Activated T-cell treated with anti-CD3 and anti-CD28 coated beads, Interleukin-2, amount 50 U/mL, for 24 hours (primary cell): ENCODE data around the gene PDIK1L.
"Not testable (repeated sequence)": the region's sequence is repeated elsewhere in the genome, so short reads cannot be mapped to it uniquely, and the experiment has no call there.

Experiments used
- DNase-seq: peaks from one replicate; pipeline ENCODE4 v3.0.0-alpha.2; 2020
- H3K27ac Mint-ChIP-seq: 2 replicates; pipeline ENCODE4 v1.8.0; 2020; ENCODE audit warnings: mild to moderate bottlenecking, mixed read lengths
- H3K27me3 Mint-ChIP-seq: 2 replicates; pipeline ENCODE4 v1.8.0; 2020; ENCODE audit warnings: mixed read lengths
- H3K36me3 Mint-ChIP-seq: 2 replicates; pipeline ENCODE4 v1.8.0; 2020; ENCODE audit warnings: low read depth, mixed read lengths
- H3K4me1 Mint-ChIP-seq: 2 replicates; pipeline ENCODE4 v1.8.0; 2020; ENCODE audit warnings: low read depth, mixed read lengths
- H3K4me3 Mint-ChIP-seq: 2 replicates; pipeline ENCODE4 v1.8.0; 2020; ENCODE audit warnings: mild to moderate bottlenecking, moderate library complexity, mixed read lengths
- H3K9me3 Mint-ChIP-seq: 2 replicates; pipeline ENCODE4 v1.8.0; 2020; ENCODE audit warnings: mixed read lengths

PDIK1L gene

DNA sequence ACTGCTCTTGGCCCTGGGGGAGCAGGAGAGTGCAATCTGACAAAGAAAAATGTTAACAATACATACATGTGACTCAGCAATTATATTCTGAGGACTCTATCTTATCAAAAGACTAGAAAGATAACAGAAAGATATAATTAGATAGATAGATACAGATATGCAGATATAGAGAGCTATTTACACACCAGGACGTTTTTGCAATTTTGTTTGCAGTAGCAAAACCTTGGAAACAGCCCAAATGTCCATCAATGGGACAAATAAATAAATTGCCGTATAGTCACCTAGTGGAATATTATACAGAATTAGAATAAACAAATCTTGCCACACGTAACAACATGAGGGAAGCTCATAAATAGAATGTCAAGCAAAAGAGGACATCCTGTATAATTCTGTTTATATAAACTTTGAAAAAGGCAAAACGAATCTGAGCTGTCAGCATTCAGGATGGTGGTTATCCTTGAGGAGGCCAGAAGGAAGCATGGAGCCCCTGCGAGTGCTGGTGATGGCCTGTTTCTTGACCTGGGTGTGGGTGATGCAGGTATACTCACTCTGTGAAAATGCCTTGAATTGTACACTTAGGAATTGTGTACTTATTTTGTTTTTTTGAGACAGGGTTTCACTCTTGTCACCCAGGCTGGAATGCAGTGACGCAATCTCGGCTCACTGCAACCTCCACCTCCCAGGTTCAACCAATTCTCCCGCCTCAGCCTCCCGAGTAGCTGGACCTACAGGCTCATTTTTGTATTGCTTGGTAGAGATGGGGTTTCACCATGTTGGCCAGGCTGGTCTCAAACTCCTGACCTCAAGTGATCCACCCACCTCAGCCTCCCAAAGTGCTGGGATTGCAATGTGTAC, 31.4 kb upstream of the PDIK1L start:
- Mint-ChIP-seq H3K27ac (no peak overlapping the region), H3K4me1 (peaks cover 3% of the 10 kb centered on the region), H3K36me3 (no peaks in the 10 kb centered on the region), H3K27me3 (peaks cover 23% of the 10 kb centered on the region), H3K9me3 (no peaks in the 10 kb centered on the region), H3K4me3 (no peak overlapping the region)
- DNase-seq = no peak

DNA sequence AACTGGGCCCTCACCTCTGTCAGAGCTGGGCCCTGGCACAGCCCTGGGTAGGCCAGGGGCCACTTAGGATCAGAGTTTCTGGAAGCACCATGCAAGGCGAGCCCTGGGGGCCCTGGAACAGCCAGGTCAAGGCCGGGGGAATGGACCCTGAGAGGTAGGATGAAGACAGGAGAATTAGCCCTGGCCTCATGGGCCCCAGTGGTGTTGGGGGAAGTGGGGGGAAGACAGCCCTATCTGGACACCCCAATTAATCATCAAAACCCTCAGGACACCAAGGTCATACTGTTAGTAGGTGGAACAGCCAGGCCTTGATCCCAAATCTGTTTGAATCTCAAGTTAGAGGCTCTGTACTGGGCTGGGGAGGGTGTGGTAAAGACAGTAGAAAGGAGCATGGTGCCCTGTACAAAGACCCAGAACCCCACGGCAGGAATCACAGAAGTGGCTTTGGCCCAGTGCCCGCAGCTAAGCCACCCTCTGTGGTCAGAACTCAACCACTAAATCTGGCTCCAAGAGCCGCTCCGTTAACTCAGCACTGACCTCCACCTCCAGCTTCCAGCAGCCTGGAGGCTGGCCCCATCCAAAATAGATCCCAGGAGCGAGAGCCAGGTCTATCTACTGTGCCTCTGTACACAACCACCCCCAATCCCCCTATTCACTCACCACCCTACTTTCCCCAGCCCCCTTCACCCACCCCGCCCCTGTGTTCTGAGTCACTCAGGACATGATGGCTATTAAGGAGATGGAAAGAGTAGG, 30.2 kb upstream of the PDIK1L start:
- H3K36me3 Mint-ChIP-seq = no peaks in the 10 kb centered on the region

DNA sequence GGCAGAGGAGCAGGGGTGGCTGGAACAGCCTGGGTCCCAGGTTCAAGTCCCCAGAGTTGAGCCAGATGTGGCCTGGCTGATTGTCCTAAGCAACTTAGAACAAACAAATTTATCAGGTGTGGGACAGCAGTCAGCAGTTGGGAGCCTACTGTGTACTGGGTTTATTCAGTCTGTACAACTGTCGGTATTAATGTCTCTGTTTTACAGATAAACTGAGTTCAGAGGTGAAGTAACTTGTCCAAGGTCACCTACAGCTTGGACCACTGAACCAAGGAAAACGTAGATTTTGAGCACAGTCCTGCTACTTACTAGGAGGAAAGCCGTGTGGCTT, 29.6 kb upstream of the PDIK1L start:
- Mint-ChIP-seq H3K9me3 (no peaks in the 10 kb centered on the region), H3K27me3 (peaks cover 27% of the 10 kb centered on the region), H3K4me1 (no peaks in the 10 kb centered on the region), H3K27ac (no peak overlapping the region), H3K36me3 (no peaks in the 10 kb centered on the region), H3K4me3 (no peak overlapping the region)
- no peak for DNase-seq

More for the DNA sequence above, 30.2 kb upstream of the PDIK1L start:
- H3K4me3 Mint-ChIP-seq = no peak overlapping the region
- H3K4me1 Mint-ChIP-seq = no peaks in the 10 kb centered on the region
- DNase-seq = no peak
- H3K9me3 Mint-ChIP-seq = no peaks in the 10 kb centered on the region
- H3K27me3 Mint-ChIP-seq = peaks cover 27% of the 10 kb centered on the region
- H3K27ac Mint-ChIP-seq = no peak overlapping the region

DNA sequence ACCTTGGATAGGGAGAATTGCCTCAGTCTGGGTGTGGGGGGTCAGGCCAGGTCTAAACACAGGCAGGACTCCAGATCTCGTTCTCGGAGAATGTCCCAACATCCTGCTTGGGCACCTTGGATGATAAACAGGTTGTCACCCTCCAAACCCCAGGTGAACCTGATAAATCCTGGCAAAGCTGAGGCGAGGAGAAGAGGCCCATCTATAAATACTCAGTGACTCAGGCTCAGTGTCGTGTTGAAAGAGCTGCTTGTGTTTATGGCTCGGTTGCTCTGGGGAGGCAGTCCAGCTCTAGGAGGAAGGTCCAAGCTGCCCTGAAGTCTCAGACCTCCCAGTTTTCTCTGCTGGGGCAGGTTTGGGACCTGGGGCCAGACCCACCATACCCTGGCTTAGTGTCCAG, 28.4 kb upstream of the PDIK1L start:
- Mint-ChIP-seq H3K4me3 (no peak overlapping the region), H3K27ac (no peak overlapping the region), H3K27me3 (peaks cover 23% of the 10 kb centered on the region), H3K4me1 (no peaks in the 10 kb centered on the region), H3K36me3 (no peaks in the 10 kb centered on the region), H3K9me3 (no peaks in the 10 kb centered on the region)
- DNase-seq = no peak

DNA sequence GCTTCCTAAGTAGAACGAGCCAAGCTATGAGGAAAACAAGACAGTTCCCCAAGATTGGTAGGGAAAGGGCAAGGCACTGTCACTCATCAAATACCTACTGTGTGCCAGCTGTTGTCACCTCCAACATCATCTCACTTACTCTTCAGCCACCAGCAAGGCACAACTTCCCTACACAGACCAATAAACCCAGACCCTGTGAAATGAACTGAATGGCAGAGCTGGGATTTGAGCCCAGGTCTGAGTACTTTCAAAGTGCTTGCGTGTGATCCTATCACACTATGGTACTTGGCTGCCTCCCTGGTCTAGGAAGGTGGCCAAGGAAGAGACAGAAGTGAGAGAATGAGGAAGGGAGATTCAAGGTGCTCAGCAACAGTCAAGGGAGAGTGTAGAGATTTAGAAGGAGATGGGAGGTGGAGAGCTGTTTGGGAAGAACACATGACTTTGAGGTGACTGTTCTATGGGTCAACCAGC, 27.5 kb upstream of the PDIK1L start:
- Mint-ChIP-seq H3K4me1 (no peaks in the 10 kb centered on the region), H3K4me3 (no peak overlapping the region), H3K9me3 (no peaks in the 10 kb centered on the region), H3K27me3 (peaks cover 28% of the 10 kb centered on the region), H3K27ac (no peak overlapping the region), H3K36me3 (no peaks in the 10 kb centered on the region)
- no peak for DNase-seq

DNA sequence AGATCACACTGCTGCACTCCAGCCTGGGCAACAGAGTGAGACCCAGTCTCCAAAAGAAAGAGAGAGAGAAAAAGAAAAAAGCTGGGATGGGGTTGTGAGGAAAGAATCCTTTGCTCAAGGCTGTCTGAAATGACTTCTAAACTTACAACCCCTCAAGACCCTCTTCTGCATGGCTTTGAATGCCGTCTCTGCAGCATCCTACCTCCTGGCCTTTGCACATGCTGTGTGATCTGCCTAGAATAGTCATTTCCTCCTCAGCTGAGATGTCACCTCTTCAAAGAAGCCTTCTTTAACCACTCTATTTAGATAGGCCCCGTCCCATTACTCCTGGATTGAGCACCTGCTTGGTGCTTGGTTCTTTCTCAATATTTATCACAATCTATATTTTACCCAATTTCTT, 26.8 kb upstream of the PDIK1L start:
- no peak for DNase-seq
- Mint-ChIP-seq H3K36me3 (no peaks in the 10 kb centered on the region), H3K4me1 (no peaks in the 10 kb centered on the region), H3K9me3 (no peaks in the 10 kb centered on the region), H3K27me3 (peaks cover 28% of the 10 kb centered on the region), H3K27ac (no peak overlapping the region), H3K4me3 (no peak overlapping the region)

DNA sequence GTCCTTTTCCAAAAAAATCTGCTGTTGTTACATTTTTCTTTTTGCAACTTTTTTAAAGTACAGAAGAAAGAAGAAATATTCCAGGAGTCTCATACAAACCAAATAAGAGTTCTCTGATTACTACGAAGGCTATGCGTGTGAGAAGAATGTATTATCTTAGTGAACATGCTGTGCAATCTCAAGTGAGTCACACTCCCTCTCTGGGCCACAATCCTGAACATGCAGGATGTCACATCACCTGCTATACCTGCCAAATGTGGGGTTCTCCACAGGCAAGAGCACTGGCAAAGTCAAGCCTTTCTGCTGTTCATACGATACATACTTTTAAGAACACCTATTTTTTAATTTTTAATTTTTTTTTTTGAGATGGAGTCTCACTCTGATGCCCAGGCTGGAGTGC, 22.5 kb upstream of the PDIK1L start:
- Mint-ChIP-seq H3K27me3 (peaks cover 39% of the 10 kb centered on the region), H3K36me3 (no peaks in the 10 kb centered on the region)

DNA sequence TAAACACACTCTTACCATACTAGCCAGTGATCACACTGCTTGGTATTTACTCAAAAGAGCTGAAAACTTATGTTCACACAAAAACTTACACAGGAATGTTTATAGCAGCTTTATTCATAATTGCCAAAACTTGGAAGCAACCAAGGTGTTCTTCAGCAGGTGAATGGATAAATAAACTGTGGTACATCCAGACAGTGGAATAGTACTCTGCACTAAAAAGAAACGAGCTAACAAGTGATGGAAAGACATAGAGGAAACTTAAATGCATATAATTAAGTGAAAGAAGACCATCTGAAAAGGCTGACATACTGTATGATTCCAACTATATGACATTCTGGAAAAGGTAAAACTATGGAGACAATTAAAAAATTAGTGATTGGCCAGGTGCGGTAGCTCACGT, 20.7 kb upstream of the PDIK1L start:
- DNase-seq = no peak
- no peaks in the 10 kb centered on the region for H3K36me3 Mint-ChIP-seq
- peaks cover 26% of the 10 kb centered on the region for H3K27me3 Mint-ChIP-seq
- no peak overlapping the region for H3K4me3 Mint-ChIP-seq
- H3K27ac Mint-ChIP-seq = no peak overlapping the region
- no peaks in the 10 kb centered on the region for H3K9me3 Mint-ChIP-seq
- H3K4me1 Mint-ChIP-seq = no peaks in the 10 kb centered on the region

More for the DNA sequence above, 22.5 kb upstream of the PDIK1L start:
- Mint-ChIP-seq H3K4me1 (no peaks in the 10 kb centered on the region), H3K27ac (no peak overlapping the region), H3K9me3 (no peaks in the 10 kb centered on the region), H3K4me3 (no peak overlapping the region)
- DNase-seq = no peak

DNA sequence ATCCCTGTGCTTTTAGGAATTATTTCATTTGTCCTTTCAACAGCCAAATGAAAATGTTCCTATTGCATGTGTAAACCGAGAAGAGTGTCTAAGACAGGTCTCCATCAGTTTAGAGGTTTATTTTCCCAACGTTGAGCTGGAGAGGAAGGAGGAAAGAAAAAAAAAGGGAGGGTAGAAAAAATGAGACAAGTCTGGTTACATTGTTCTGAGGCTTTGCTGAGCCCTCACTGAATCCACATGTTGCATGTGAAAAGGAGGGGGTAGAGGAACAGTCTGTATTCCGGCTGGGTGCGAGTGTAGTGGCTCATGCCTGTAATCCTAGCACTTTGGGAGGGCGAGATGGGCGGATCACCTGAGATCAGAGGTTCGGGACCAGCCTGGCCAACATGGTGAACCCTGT, 19.2 kb upstream of the PDIK1L start:
- Mint-ChIP-seq H3K4me3 (no peak overlapping the region), H3K27me3 (peaks cover 22% of the 10 kb centered on the region), H3K36me3 (no peaks in the 10 kb centered on the region), H3K27ac (no peak overlapping the region), H3K4me1 (no peaks in the 10 kb centered on the region), H3K9me3 (no peaks in the 10 kb centered on the region)
- DNase-seq = no peak

DNA sequence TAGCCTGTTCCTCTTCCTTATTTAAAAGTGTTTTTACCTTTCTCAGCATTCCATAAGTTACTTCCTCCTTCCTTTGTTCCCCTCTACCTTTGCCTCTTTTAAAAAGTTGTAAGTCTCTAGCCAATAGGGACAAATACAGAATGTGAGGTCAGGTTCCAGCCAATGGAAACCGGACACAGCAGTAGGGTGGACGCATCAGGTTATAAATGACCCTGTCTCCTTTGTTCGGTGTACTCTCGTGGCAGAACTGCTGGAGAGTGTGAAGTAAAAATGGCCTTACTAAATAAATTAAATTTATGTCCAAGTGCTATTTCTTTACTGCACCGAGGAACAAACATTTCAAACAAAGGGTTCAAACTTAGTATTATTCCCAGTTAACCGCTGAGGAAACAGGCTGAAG, 18.1 kb upstream of the PDIK1L start:
- peaks cover 20% of the 10 kb centered on the region for H3K27me3 Mint-ChIP-seq
- not testable (repeated sequence) for H3K27ac Mint-ChIP-seq, H3K4me1 Mint-ChIP-seq, H3K36me3 Mint-ChIP-seq, H3K4me3 Mint-ChIP-seq, H3K9me3 Mint-ChIP-seq, DNase-seq

DNA sequence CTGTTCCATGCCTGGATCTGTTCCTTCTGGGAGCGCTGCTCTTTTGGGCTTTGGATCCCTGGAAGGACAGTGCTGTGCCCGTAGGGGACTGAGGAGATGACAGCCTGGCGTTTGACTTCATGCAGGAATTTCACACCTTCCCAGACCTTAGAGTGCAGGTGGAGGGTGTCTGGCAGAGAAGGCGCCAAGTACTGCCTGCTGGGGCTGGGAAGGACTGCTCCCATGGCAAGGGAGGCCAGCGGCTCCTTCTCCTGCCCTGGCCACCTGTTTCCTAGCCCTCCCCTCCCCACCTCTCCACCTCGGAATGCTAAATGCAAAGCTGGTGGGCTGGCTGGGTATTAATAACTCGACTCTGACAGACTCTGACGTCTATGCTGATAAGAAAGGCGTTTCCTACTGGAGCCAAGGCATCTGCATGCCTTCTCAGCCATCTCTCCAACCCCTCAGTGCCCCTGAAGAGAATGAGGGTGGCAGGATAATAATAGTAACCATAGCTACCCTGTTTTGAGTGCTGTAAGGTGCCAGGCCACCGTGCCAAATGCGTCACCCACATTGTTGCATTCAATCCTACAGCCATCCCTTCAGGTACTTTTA, 17.5 kb upstream of the PDIK1L start:
- no peak overlapping the region for H3K4me3 Mint-ChIP-seq
- H3K4me1 Mint-ChIP-seq = peaks cover 3% of the 10 kb centered on the region
- no peak overlapping the region for H3K27ac Mint-ChIP-seq
- H3K27me3 Mint-ChIP-seq = peaks cover 17% of the 10 kb centered on the region
- DNase-seq = no peak
- no peaks in the 10 kb centered on the region for H3K36me3 Mint-ChIP-seq
- no peaks in the 10 kb centered on the region for H3K9me3 Mint-ChIP-seq

DNA sequence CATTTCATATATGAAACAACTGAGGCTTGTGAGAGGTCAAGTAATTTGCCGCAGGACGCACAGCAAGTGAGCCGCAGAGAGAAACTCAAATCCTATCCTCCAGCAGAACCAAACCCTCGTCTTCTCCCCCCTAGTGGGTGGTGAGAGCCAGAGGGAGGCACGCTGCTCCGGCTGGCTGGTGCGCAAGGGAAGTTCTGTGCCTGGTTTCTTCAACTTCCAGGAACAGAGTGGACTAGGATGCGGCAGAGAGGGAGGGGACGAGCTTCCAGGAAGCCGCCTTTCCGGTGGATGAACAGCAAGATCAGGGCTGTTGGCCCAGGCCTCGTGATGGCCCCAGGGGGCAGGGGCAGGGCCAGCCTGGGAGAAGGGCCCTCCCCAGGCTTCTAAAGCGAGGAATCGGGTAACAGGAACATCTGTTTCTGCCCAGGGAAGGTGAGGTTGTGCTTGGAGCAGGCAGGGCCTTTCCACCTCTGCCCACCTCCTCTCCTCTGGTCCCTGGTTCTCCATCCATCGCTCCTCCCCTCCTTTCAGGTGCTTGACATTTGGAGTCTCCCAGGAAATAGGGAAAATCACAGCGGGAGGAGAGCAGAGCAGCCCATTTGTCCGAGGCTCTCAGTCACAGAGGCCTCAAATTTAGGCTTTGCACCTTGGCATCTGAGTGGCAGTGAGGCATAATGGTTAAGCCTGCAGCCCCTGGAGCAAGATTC, 16.8 kb upstream of the PDIK1L start:
- peaks cover 3% of the 10 kb centered on the region for H3K4me1 Mint-ChIP-seq
- peaks cover 16% of the 10 kb centered on the region for H3K27me3 Mint-ChIP-seq
- no peak for DNase-seq
- H3K4me3 Mint-ChIP-seq = no peak overlapping the region
- no peak overlapping the region for H3K27ac Mint-ChIP-seq
- H3K9me3 Mint-ChIP-seq = no peaks in the 10 kb centered on the region
- no peaks in the 10 kb centered on the region for H3K36me3 Mint-ChIP-seq

DNA sequence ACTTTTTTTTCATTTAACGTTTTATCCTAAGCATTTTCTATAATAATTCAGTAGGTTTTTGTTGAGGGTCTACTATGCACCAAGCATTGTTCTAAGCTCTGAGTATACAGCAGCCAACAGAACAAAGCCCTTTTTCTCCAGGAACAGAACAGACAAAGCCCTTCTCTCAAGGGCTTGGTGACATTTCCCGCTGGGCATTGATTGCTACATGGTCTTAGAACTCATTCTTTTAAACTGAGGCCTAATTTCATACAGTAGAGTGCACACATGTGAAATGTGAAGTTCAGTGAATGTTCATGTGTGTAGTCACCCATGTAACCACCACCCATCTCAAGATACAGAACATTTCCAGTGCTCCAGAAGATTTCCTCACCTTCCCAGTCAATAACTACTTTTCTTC, 15.2 kb upstream of the PDIK1L start:
- Mint-ChIP-seq H3K27ac (no peak overlapping the region), H3K4me1 (peaks cover 3% of the 10 kb centered on the region), H3K27me3 (peaks cover 4% of the 10 kb centered on the region), H3K9me3 (no peaks in the 10 kb centered on the region), H3K4me3 (no peak overlapping the region), H3K36me3 (no peaks in the 10 kb centered on the region)
- DNase-seq = no peak

DNA sequence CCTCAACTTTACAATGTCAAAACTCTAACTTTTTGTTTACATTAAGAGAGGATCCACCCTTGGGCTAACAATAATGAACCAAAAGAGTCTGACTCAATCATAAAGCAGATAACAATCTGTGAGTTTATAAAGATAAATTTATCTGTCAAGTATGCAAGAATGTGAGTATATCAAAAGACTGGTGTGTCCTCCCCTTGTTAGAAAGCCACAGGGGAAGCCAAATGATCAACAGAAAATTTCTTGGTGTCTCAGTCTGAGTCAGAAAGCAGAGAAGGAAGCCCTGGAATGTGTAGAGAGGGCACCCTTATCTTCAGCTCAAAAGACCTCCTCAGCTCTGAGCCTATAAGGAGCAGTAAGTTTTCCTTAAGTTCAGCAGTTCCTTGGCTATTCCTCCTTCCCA, 13.9 kb upstream of the PDIK1L start:
- peaks cover 3% of the 10 kb centered on the region for H3K4me1 Mint-ChIP-seq
- H3K27me3 Mint-ChIP-seq = no peaks in the 10 kb centered on the region
- no peak overlapping the region for H3K27ac Mint-ChIP-seq
- H3K4me3 Mint-ChIP-seq = no peak overlapping the region
- no peak for DNase-seq
- no peaks in the 10 kb centered on the region for H3K9me3 Mint-ChIP-seq
- H3K36me3 Mint-ChIP-seq = no peaks in the 10 kb centered on the region
